Measurements from ENCODE around the gene RNF212.
A peak's percentile ranks its signal among the peaks of the same experiment; 100 is the strongest.
"Not testable (repeated sequence)": the region's sequence is repeated elsewhere in the genome, so short reads cannot be mapped to it uniquely, and the experiment has no call there.

RNF212 gene

DNA sequence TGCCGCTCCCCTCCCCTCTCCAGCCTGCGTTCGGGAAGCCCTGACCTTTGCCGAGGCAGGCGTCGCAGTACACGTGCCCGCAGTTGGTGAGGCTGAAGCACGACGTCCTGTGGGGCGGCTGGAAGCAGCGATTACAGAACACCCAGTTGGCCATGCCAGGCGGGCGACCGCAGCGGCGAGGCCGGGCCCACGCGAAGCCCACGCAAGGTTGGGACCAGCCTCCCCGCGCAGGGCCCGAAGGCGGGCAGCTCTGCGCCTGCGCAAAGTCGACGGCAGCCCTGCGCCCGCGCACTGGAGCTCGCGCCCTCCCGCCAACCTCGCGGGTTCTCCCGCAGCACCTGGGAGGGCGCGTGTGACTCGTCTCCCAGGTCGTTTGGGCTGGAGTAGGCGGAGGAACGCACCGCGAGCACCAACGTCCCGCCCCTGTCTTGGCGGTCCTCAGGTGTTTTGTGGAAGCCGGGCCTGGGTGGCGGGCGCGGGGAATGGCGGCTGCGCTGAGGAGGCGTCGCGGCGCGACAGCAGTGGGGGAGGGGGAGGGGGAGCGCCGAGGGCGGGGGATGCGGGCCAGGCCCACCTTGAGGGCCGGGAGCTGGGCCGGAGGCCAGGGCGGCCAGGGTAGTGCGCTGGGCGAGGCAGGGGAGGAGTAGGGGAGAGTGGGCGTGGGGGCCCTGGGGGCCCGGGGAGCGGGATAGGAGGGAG lies at the start of gene RNF212:
Gene RNF212 (minus strand): TSS at position 254 of the 699 bp plus-strand sequence. CDS start 100 bp downstream, at position 154.
- no peak for DNase-seq

GRCh38 chr4:1160351-1160750 lies 47.0 kb upstream of the RNF212 start:
- DNase-seq, result no peak

GRCh38 chr4:1156069-1156468 lies 42.7 kb upstream of the RNF212 start:
- DNase-seq, result no peak

- no peak for DNase-seq
These were observed 42.0 kb upstream of the RNF212 start for GRCh38 chr4:1155314-1155713.

DNA sequence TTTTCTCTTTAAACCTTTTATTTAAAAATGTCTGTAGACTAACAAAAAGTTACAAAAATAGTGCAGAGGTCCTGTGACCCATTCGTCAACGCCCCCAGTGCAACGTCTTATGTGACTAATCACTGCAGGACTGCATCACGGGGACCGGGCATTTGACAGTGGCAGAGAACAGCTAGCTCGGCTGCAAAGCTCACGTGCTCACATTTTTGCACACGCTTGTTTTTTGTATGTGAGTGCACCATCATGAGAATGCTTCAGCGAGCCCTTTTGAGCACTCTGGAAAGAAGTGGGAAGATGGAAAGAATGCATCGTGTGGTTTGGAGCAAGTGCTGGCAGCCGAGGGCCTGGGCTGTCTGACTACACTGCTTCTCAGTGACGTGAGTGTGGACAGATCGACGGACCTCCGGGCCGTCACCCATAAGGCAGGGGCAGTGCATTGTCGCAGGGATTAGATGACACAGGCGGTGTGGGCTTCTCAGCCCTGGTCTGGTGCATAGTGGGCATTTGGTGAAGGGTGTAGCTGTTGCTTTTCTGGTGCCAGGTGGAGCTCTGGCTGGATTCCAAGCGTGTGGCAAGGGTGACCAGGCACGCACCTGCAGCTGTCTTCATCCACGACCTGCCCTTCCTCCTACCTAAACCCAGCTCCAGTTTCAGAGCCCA lies 41.3 kb upstream of the RNF212 start:
- DNase-seq, result peak; percentile 29

DNA sequence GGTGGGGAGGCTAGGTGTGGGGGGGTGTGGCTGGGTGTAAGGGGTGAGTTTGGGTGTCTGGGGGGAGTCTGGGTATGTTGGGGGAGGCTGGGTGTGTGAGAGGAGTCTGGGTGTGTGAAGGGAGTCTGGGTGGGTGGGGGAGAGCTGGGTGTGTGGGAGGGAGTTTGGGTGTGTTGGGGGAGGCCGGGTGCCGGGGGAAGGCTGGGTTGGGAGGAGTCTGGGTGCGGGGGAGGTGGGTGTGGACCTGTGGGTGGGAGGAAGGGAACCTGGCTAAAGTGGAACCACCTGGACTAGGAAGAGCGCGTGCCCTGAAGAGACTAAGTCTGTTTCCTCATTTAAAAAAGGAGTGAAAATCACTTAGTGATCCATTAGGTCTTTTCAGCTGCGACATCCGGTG lies 40.8 kb upstream of the RNF212 start:
- no peak for DNase-seq

GRCh38 chr4:1153567-1154090 lies 40.3 kb upstream of the RNF212 start:
- DNase-seq, result no peak

- DNase-seq, result no peak
These were observed 38.9 kb upstream of the RNF212 start for GRCh38 chr4:1152290-1152689.

- no peak for DNase-seq
These were observed 38.2 kb upstream of the RNF212 start for GRCh38 chr4:1151541-1151940.

DNA sequence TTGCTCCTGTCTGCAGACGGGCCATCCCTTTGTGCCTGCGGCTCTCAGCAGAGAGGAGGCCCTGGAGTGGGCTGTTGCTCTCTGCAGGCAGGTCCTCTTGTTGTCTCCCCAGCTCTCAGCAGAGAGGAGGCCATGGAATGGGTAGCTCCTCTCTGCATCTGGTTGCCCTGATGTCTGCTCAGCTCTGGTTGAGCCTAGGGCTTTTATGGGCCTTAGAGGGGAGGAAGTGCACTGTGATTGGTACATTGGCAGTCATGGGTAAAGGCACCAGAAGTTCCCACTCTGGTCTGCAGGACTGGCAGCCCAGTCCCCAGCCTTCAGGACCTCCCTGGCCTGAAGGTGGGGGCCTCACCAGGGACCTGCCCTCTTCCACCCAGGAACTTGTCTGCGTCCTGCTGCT lies 37.5 kb upstream of the RNF212 start:
- no peak for DNase-seq

GRCh38 chr4:1139860-1140259 lies 26.5 kb upstream of the RNF212 start:
- DNase-seq, result no peak

DNA sequence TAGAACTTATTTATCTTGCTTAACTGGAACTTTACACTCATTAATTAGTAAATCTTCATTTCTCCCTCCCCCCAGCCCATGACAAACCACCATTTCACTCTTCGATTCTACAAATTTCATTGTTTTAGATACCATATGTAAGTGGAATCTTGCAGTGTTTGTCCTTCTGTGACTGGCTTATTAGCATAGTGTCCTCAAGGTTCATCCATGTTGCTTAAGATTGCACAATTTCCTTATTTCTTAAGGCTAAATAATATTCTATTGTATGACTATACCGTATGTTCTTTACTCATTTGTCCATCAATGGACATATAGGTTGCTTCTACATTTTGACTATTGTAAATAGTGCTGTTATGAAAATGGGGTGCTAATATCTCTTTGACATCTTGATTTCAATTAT lies 24.5 kb upstream of the RNF212 start:
- peak; percentile 93 for DNase-seq

DNA sequence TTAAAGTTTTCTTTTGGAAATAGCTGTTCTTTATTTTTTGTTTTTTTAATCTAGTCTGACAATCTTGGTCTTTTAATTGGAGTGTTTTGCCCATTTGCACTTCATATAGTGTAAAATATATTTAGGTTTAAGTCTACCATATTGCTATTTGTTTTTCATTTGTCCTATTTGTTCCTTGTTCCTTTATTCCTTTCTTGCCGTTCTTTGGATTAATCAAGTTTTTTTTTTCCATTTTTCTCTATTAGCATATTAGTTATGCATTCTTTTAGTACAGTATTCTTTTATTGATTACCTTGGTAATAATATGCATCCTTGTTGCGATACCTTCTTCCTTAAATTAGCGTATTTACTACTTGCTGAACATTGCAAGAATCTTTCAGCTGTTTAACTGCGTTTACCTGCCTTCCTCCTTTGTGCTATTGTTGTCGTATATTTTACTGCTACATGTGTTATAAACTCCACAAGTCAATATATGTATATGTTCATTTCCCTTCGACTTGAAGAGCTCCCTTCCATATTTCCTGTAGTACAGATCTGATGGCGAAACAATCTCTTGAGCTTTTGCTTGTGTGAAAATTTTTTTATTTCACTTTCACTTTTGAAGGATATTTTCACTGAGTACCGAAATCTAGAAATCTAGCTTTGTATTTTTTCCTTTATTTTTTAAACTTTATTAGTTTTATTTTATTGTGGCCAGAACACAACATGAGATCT lies 23.9 kb upstream of the RNF212 start:
- peak; percentile 89 for DNase-seq

- DNase-seq, result peak; percentile 56
These were observed 22.7 kb upstream of the RNF212 start for GRCh38 chr4:1136048-1136447.

- peak; percentile 16 for DNase-seq
These were observed 19.7 kb upstream of the RNF212 start for GRCh38 chr4:1133033-1133432.

DNA sequence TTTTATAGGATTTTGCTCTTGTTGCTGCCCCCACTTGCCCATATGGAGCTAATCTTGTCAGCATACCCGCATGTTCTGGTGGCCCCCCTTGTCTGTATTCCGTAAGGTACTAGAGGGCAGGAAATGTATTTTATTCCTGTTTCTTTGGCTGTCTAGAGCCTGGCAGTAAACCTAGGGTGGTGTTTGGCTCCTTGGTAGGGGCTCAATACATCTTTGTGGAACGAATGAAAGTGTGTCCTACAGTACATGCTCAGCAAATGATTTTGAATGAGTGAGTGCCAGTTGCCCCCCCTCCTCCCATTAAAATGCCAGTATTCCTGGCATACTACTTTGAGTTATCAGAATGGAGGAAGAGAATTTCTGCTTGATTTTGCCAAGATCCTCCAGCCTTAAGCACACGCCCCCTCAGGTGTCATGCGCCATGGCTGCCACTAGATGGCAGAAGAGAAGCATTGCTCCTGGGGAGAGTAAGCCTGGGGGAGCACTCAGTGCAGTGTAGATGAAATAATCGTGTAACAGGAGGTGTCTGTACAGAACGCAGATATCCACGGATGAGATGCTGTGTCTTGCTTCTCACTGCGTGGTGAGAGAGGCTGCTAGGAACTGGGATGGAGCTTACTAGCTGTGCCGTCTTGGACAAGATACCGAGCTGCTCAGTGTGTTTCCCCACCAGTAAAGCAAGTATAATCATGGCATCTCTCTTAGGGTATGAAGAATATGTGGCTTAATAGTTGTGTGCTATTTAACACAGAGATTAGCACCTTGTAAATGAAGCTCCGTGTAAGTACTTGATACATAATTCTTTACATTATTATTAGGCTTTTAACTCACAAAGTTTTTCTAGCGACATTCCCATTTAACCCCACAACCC lies 17.2 kb upstream of the RNF212 start:
- peak; percentile 74 for DNase-seq

DNA sequence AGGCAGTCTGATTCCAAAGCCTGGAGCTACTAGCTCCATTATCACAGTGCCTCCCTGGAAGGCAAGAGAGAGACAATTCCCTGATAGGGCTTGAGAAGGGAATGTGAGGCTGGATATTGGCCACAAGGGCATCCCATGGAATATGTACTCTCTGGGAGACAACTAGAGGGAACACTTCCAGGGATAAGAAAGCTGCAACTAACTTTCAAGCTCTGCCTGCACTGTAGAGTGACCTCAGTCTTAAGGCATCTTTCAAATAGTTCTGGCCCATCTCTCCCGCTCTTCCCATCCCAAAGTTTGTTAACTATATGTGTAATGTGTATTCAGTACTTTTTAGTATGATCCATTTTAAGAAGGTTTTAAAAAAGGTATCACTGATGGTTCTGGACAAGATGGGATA lies 13.1 kb upstream of the RNF212 start:
- no peak for DNase-seq

GRCh38 chr4:1125466-1125865 lies 12.1 kb upstream of the RNF212 start:
- DNase-seq, result not testable (repeated sequence)

GRCh38 chr4:1124818-1125217 lies 11.5 kb upstream of the RNF212 start:
- DNase-seq, result no peak

GRCh38 chr4:1122505-1122904 lies 9.1 kb upstream of the RNF212 start:
- DNase-seq, result no peak

GRCh38 chr4:1116838-1117237 lies 3.5 kb upstream of the RNF212 start:
- no peak for DNase-seq

DNA sequence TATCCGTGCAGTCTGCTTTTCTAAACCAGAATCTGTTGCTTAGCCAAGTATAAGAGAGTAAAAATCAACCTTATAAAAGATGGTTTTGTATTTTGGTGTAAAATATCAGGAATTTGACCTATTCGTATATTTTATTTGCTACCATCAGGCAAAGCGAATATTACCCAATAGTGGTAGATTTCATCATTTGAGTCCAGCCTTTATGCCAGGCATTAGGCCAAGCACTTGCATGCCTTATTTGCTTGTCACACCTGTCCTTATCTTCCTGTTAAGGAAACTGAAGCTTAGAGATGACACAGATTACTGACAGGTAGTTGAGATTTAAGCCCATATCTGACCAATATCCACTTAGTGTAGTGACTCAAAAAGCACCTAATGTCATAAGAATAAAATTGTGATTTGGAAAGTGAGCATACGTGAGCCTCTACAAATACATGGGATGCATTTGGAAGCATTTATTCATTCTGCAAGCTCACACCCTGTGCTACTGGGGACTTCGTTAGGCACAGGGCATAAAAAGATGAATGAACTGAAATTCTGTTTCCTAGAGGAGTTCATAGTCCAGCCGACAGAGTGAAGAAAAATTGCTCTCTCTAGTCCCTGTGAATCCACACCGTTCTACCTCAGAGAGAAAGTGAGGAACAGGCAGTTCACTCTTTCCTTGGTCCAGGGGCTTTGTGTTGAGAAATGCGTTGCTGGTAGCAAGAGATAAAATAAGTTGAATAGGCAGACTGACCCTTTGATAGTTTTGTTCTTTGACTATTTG lies 2.3 kb upstream of the RNF212 start:
- no peak for DNase-seq
